ENCODE measurements around the gene C19orf44.

DNA sequence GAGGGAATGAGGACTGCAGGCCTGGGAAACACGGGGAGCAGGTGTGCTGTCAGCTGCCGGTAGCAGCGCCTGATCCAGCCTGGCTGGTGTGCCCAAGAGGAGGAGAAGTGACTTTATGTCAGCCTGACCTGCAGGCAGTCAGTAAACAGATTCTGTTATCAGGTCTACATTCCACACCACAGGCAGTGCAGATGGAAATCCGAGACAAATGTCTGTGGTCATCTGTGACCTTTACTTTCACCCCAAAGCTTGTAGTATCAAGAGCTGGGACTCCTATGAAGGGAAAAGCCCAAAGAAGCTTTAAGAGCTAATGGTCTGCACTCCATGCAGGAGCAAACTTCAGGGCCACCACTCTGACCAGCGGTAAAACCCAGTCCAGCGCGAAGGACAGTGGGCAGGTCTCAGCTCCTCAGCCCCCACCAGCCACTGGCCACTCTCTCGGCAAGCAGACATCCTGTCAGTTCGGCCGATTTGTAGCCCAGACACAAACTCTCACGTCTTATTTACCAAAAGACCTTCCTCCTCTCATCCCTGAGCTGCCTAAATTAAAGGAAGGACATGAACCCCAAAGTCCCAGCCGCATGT, 32.1 kb upstream of the C19orf44 start:
- no peak for TF ChIP-seq CTCF (IDR thresholded peaks at IDR 0.05)
- TF ChIP-seq EP300 (IDR thresholded peaks at IDR 0.05), result no peak
- TF ChIP-seq POLR2A (IDR thresholded peaks at IDR 0.05), result no peak

Data from ovary (tissue), 3 donors.